Measurements from ENCODE around the gene LMO7.

LMO7 gene

GRCh38 chr13:75782985-75783384, 146.9 kb downstream of the LMO7 start:
- in situ Hi-C loops (cut with HindIII; ENCODE audit: low pct_ligation_motif_present, low sequenced_read_pairs) = no loop called here
- H3K27me3 ChIP-seq (replicated peaks) = no peaks in the 10 kb centered on the region
- no peak overlapping the region for H3K27ac ChIP-seq
- no peak overlapping the region for H3K4me3 ChIP-seq (ENCODE audit: low read depth, low read length)
- peaks cover 2% of the 10 kb centered on the region for H3K36me3 ChIP-seq (replicated peaks)
- no peak for DNase-seq
- no peak for TF ChIP-seq CTCF (IDR thresholded peaks at IDR 0.05; ENCODE audit: low read depth, low read length, missing control alignments)

GRCh38 chr13:75784003-75784402, 147.9 kb downstream of the LMO7 start:
- H3K4me3 ChIP-seq (ENCODE audit: low read depth, low read length) = no peak overlapping the region
- in situ Hi-C loops (cut with HindIII; ENCODE audit: low pct_ligation_motif_present, low sequenced_read_pairs) = no loop called here
- no peak overlapping the region for H3K27ac ChIP-seq
- no peak for TF ChIP-seq CTCF (IDR thresholded peaks at IDR 0.05; ENCODE audit: low read depth, low read length, missing control alignments)
- peaks cover 2% of the 10 kb centered on the region for H3K36me3 ChIP-seq (replicated peaks)
- H3K27me3 ChIP-seq (replicated peaks) = no peaks in the 10 kb centered on the region
- no peak for DNase-seq

GRCh38 chr13:75785130-75785529, 149.0 kb downstream of the LMO7 start:
- DNase-seq = no peak
- in situ Hi-C loops (cut with HindIII; ENCODE audit: low pct_ligation_motif_present, low sequenced_read_pairs) = no loop called here
- Histone ChIP-seq H3K27ac (no peak overlapping the region), H3K27me3 (replicated peaks) (no peaks in the 10 kb centered on the region), H3K36me3 (replicated peaks) (peaks cover 2% of the 10 kb centered on the region), H3K4me3 (ENCODE audit: low read depth, low read length) (no peak overlapping the region)
- TF ChIP-seq CTCF (IDR thresholded peaks at IDR 0.05; ENCODE audit: low read depth, low read length, missing control alignments) = no peak

- in situ Hi-C loops (cut with HindIII; ENCODE audit: low pct_ligation_motif_present, low sequenced_read_pairs) = no loop called here
- Histone ChIP-seq H3K27ac (no peak overlapping the region), H3K36me3 (replicated peaks) (no peaks in the 10 kb centered on the region), H3K27me3 (replicated peaks) (no peaks in the 10 kb centered on the region), H3K4me3 (ENCODE audit: low read depth, low read length) (no peak overlapping the region)
- DNase-seq = peak; percentile 48
- no peak for TF ChIP-seq CTCF (IDR thresholded peaks at IDR 0.05; ENCODE audit: low read depth, low read length, missing control alignments)
These were observed 151.3 kb downstream of the LMO7 start for GRCh38 chr13:75787249-75787928.

GRCh38 chr13:75788481-75788981, 152.4 kb downstream of the LMO7 start:
- Histone ChIP-seq H3K27ac (peak overlapping the region; percentile 38), H3K36me3 (replicated peaks) (no peaks in the 10 kb centered on the region), H3K4me3 (ENCODE audit: low read depth, low read length) (no peak overlapping the region), H3K27me3 (replicated peaks) (no peaks in the 10 kb centered on the region)
- DNase-seq = peak; percentile 55
- in situ Hi-C loops (cut with HindIII; ENCODE audit: low pct_ligation_motif_present, low sequenced_read_pairs) = no loop called here
- no peak for TF ChIP-seq CTCF (IDR thresholded peaks at IDR 0.05; ENCODE audit: low read depth, low read length, missing control alignments)
